PFSK-1 (cell line): ENCODE data around the gene ULK1.

Experiments
- REST ChIP-seq, 2 experiments: IDR thresholded peaks; 2 replicates each; pipeline versions ENCODE4 v1.6.1 to v1.8.0; 2011 to 2012; ENCODE audit warnings: low read depth in 2 of 2, low read length in 2 of 2, control low read depth in 1 of 2, inconsistent platforms in 1 of 2, mild to moderate bottlenecking in 1 of 2, moderate library complexity in 1 of 2; ENCODE audit not compliant: insufficient read depth in 1 of 2
- SIN3A ChIP-seq: IDR thresholded peaks from 2 replicates; pipeline ENCODE4 v1.6.1; 2012; ENCODE audit warnings: mild to moderate bottlenecking, low read length, moderate library complexity, borderline replicate concordance; ENCODE audit not compliant: insufficient read depth

GRCh38 chr12:131943389-131943788 lies 49.0 kb downstream of the ULK1 start:
- TF ChIP-seq SIN3A = no peak
- TF ChIP-seq REST (IDR thresholded peaks at IDR 0.05; ENCODE audit: insufficient read depth in 1 of 2, low read depth in 2 of 2, low read length in 2 of 2) = no peak
